IPS-NIHi11 (cell line): ENCODE measurements around the gene GABRB1.

Experiments
- DNase-seq: peaks from one replicate; pipeline ENCODE4 v3.0.0; 2012; ENCODE audit warnings: mixed read lengths, low spot score

GABRB1 gene

DNA sequence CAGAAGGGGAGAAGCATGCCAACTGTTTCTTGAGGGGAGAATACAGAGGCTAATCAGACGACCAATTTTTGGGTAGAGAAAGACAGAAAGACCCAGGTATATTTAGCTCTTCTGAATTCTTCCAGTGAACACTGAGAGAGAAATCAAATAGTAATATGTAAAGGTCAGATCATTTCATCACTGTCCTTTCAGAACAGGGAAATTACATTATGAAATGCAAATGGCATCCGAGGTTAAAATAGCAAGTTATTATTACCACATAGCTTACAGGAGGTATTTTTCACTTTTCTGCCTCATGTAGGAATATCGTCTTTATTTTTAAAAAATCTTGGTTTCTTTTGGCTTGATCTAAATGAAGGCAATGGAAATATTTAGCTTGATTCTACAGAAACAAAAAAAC lies 18.0 kb downstream of the GABRB1 start:
- DNase-seq: no peak

DNA sequence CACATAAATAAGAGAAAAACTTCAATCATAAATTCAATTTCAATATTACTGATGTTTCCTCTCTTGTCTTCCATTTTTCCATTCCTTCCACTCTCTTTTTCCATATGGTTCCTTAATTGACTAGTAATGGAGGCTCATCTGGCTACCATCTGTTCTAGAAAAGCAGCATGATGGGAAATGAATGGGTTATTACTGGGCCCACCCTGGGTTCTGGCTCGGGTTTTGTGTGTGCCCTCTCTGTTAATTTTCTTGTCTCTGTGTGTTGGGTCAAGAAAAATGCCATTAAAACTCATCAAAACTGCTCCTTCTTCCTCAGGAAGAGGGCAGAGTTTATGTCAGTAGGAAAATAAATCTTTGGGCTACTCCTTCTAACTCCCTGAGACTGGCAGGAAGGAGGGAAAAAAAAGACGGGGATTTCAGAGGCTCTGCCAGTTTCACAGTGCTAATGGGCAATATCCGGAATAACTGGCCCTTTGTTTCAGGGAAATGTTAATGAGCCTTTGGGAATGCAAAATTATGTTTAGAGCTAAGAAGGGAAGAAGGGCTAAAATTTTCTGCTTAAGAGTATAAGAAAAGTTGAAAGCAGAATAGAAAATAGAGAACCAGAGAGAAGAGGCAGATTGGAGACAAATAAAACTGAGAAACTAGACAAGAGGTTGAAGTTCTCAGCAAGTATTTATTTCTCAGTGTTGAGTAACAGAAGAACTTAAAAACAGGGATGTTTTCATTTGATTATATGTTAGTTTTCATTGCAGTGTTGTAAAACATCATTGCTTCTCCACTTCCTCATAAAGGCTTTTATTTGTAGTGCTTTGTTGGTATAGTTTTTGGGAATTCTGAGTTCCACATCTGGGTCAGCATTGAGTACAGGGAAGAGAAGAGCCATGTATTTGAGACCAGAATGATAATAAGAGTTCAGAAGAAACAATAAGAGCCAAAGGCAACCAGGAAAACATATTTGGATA lies 19.7 kb downstream of the GABRB1 start:
- no peak for DNase-seq

DNA sequence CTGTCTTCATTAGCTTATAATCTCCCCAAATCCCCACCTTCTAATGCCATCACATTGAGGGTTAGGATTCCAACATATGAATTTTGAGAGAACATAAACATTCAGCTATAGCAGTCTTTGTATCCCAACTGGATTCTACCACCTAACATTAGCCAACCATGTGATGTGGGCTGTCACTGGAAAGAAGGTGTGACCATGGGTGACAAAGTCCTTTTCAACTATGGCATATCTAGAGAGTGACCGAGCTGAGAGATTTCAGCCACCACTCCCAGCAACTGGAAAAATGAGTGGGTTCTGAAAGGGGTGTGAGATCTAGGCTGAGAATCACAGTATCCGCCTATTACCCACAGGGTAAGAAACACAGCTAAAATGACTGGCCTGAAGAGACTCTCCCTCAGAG lies 22.1 kb downstream of the GABRB1 start:
- no peak for DNase-seq

DNA sequence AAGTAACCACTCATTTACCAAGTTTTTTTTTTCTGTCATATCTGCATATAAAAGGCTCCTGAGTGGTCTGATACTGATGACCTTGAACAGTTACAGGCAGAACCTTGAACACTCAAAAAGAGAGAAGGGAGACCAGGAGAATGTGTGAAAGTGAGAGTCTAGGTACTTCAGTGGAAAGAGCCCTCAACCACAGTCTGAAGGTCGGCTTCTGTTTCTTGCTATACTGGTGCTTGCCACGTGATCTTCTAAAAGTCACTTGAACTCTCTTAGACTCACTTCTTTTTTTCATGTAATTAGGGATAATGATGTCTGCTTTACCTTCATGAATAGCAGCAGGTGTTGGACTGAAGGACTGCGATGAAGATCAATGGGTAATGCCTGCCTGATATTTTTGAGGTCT lies 22.8 kb downstream of the GABRB1 start:
- no peak for DNase-seq

DNA sequence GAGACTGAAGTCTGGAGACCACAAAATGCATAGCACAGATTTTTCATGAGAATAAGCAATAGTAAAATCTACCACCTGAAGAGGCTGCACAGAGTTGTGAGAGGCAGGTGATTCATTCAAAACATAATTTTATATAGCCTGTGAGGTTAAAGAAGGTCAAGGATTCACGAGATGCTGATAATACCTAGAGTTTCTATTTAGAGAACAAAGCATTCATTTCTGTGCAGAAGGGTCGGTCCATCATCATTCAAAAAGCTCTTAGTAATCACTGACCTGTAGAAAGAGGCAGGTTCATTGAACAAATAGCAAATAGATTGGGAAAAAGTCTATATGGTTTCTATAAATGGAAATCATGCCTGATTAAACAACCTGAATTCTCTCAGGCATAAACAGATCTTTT lies 26.6 kb downstream of the GABRB1 start:
- no peak for DNase-seq

DNA sequence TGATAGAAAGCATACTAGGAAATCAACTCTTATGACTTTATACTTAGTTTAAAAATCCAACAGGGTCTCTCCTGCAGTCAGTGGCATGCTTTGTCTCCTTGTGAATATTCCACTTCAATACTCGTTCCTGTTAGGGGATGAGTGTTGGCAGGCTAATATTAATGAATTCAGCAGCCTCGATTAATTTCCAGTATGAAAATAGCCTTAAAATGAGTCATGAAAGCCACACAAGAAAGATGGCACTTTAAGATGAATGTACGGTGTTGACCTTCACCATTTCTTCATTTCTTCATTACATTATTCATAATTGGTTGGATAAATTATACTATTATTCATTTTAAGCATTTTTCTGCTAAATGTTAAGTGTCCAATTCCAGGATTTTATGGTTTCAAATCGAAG lies 29.2 kb downstream of the GABRB1 start:
- no peak for DNase-seq

DNA sequence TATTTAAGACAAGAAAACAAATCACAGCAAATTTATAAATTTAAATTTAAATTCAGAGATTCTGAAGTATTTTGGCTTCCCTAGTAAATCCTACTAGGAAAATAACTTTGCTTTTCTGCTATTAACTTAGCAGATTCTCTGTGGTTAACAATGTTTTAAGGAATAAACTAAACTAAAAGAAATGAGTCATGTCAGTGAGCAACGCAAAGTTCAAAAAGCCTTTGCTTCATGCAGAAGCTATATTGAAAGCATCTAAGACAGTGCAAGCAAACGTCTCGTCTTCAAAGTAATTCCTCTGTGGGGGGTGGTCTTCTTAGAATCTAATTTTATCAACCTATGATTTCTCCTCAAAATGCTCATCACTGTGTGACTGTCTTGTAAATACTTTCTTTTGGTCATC lies 30.1 kb downstream of the GABRB1 start:
- no peak for DNase-seq

DNA sequence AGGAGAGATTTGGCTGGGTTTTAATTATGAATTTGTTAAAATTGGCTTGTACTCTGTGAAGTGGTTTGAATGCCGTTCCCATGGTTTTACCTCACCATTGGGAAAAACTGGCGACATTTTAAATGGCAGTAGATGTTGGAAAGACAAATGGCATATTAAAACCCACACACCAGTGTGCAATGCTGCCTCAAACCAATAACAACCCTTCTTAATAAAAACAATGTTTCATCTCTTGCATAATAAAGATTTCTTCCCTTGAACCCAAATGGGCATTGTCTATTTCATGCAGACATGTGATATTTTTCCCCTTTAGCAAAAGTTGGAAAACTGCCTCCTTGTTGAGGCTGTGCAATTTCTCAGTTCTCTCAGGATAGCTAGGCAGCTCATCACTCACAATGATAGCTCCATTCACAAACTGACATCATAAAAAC lies 33.7 kb downstream of the GABRB1 start:
- no peak for DNase-seq

DNA sequence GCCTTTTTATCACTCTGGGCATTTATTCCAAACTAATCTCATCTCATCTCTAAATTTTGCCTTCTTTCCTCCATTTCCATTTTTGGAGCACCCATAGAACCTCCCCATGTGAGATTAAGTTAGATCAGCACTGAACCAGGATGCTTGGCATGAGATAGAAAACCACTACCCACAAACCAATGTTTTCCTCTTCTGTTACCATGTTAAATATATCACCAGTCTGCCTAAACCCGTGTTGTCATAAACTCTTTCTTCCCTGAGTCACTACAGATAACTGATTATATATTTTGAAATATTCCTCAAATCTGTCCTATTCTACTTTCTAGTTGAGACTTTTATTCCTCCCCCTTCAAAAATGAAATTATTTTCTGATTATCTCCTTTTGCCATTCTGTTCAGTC lies 37.6 kb downstream of the GABRB1 start:
- DNase-seq: no peak

DNA sequence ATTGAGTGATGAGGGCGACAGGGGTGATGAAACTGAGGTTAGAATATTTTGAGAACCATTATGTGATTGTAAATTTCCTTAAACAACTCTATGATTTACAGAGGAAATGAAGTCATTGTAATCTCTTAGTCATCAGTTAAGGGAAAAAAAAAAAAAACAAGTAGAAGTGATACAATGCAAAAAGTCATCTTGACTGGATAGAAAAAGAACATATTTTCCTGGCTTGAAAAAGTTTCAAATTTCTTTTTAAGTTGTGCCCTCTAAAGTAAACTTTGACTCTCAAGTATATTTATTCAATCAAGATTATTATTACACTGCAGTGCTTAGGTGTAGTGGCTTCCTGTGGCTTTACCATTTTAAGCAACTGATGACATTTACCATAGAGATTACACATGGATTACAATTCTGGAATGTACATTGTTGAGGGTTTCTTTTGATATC lies 40.6 kb downstream of the GABRB1 start:
- DNase-seq: no peak

DNA sequence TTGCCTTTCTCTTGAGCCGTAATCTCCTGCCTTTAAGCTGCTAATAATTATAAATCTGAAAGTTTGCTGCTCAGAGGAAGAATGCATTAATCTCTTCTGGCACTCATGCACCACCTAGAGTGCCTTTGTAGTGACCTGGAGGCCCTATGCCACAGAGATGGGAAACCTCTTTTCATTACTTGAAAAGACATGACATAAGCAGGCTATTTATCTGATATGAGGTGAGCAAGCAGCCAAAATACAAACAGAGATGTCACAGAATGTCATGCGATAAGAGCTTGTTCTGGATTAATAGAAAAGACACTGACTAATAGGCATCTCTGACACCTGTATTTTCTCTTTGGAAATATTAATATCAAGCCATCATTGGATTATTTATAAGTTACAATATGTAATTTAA lies 42.3 kb downstream of the GABRB1 start:
- DNase-seq: no peak

DNA sequence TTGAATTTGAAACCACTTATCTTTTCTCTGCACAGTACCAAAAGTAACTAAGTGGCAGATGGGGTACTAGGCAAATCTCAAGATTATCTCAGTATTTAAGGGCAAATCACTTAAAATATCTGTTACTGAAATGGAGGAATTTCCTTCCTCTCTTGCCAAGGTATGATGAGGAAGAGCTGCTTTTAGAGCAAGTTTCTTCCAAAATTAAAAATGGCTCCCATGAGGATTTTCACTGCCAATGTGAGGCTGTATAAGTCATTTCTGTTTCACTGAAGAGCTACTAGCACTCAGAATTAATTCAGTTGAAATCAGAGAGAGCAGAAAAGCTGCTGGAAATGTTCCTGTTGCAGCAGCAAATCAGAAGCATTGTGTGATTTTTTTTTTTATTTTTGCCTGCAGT lies 43.4 kb downstream of the GABRB1 start:
- no peak for DNase-seq

DNA sequence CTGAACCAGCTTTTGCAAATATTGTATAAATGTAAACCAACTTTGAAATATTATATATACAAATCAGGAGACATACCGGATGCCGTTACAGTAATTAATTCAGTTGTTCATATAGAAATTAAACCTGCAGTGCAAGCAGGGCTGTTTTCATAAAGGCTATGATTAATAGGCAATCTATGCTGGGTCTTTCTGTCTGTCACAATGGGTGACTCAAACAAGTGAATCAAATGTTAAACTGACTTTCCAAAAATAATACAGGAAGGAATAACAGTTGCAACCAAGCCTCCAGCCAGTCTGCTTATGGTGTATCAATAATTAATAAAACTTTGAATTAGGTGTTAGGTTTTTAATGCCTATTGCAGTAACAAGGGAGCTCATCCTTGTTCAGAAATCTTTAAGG lies 43.9 kb downstream of the GABRB1 start:
- no peak for DNase-seq

DNA sequence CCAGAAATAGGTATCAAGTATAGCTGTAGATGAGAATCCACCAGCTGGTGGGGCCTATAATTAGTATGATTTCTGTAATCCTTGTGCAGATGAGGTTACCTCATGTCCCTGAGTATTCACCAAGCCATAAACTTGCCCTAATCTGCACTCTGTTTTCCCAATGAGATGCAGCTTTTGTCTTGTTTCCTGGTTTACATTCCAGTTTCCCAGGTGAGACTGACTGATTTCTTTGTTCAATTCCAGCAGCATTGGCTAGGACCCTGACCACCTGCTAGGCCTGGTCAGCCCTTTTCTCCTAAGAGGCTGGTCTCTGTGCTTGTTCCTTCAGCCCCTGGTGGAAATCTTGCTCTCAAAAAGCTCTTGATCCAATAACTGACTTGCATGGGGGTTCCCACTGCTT lies 44.6 kb downstream of the GABRB1 start:
- no peak for DNase-seq

DNA sequence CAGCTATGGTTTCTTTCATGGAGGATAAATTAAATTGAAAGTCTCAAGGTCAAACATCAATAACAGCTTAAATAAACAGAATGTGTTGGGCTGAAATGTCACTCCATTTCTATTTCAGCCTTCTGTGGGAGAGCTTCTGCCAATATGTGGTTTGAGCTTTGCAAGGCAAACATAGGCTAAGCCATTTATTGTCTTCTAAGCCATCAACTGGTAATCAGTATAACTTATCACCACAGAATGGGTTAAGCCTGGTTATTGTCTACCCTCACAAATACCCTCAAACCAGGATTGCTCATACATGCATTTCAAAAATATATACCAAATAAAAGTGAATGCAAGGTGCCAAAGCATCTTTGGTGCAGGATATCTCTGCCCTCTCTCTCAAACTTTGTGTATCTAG lies 52.7 kb downstream of the GABRB1 start:
- no peak for DNase-seq

DNA sequence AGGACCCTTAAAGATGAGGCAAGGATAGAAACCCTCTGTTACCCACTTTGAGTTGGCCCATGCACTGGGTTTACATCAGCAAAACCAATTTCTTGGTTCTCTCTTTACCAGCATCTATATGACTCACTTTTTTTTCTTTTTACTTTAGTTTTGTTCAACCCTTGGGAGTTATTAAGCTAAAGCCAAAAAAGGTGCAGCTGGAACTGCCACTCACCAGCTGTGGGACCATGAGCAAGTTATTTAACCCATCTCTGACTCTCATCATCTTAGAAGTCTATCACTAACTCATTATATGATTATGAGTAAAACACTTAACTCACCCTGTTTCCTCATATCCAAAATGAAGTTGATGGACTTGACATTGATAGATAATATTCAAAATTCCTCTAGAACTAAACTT lies 53.4 kb downstream of the GABRB1 start:
- DNase-seq: no peak

DNA sequence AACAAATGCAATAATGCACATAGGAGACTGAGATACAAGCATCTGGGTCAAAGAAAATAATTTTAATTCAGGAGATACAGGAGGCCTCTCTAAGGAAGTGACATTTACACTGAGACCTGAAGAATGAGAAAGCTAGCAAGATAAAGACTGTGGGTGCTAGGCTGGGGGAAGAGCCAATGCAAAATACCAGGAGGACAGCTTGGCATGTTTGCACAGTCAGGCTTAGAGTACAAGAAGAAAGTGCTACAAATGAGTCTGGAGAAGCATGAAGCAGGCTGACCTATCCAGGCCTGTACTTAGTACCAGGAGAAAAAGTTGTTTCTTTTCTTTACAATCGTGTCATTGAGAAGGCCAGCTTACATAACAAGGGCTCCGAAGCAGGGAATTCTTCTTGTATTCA lies 56.9 kb downstream of the GABRB1 start:
- DNase-seq: no peak

DNA sequence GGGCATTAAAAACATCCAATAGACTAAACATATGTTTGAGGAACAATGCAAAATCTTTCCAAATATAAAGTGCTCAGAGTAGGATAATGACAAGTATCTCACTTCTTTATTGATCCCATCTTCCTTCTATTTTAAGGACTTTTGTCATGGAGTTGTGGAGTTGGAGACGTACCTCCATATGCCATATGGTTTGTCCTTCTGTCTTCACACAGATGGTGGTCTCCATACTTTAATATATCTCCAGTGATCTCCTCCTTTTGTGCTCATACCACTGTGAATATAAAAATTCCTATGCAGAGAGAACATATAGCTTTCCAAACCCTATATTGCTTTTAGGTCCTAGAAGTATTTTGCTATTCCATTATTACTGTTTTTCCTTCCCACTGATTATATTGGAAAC lies 64.5 kb downstream of the GABRB1 start:
- DNase-seq: no peak

DNA sequence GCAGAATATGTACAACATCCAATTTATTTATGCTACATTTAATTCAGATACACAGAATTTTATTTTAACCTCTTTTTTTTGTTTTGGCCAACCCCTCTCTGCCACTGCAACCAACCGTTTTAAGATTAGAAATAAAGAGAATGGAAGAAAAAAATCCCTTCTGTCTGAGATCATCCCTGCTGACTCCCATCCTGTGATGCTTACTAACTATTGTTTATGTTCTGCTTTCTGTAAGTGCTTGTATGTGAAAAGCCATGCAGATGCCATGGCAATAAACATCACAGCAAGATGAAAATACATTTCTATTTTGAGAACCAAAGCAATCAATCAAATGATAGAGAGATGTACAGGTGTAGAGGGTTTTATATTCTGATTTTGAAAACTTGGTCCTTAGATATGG lies 70.1 kb downstream of the GABRB1 start:
- DNase-seq: no peak

DNA sequence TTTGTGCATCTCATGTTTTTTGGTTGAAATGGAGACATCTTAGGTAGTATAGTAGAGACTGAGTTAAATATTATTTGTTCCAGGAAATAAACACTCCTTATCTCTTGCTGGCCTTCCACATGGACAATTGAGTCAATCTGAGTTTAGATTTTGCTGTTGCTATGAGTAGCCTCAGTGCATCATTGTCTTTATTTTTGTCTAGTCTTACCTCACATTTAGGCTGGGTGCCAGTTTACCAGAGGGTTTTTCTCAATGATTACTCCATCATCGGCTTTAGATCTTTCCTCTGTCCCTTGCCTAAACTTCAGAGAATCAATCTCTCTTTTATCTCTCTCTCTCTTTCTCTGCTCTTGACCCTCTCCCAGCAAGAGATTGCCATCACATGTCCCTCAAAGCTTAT lies 73.6 kb downstream of the GABRB1 start:
- DNase-seq: no peak

DNA sequence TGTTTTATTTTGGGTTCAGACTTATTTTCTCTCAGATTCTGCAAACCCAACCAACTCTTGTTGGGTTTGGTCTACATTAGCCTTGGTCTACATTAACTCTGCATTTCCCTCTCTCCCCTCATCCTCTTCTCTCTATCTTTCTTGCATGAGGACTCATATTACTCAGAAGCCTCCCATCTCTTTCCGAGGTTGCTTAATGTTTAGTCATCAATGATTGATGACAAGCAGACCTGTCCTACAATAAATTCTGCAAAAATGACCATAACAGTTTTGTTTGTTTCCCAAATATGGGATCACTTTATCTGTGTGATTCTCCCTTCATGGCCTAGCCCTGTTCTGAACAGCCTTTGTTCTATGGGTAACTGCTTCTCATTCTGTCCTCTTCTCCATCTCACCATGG lies 75.2 kb downstream of the GABRB1 start:
- no peak for DNase-seq

DNA sequence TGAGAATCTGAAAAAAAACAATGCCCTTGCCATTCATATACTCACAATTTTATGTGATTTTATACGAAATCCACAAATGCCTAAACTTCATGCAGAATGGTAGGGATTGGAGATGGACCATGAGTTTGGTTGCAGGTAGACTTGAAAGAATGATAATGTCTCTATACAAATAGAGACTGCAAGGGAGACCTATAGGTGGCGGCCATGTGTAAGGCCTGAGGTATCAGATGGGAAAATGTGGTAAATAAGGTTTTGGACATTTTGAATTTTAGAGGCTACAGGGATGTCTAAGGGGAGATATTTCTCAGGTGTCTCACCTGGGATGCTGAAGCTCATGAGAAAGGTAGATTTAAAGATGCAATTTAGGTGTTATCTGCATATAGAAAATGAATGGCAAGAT lies 78.0 kb downstream of the GABRB1 start:
- DNase-seq: no peak

DNA sequence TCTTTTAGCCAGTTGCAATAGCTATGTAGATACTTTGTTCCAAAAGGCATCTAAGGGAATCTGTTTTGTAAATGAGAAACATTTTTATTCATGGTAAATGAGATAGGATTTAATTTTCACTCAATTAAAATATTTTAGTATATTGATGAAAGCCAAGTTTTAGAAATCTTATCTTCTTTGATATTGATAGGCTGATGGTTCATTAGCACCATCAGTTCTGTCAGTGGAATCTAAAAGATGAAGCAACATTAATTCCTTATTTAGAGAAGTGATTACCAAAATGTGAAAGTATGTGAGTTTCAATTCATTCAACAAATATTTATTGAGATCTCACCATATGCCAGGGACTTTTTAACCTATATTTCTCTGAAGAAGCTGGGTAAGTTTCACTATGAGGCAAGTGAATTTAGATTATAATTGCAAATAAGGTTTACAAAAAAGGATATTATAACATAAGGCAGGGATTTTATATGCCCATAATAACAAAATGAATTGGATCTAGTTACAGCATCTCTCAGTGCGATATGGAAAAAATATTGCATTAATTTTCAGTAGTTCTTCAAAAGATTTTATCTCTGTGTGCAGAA lies 79.3 kb downstream of the GABRB1 start:
- DNase-seq: no peak
